Measurements from ENCODE around the gene SPOCK1. TPM values are rescaled to one million over a fixed set of nuclear protein-coding genes. Genes with fewer than 3 reads are reported as not detected.

SPOCK1 gene
- total RNA-seq, 1 experiment from 2014 or later = 0.27 TPM

GRCh38 chr5:137078171-137078665 lies 420.9 kb downstream of the SPOCK1 start:
- Histone ChIP-seq H3K79me2 (ENCODE audit: insufficient read depth, low read length) (no peaks in the 10 kb centered on the region), H4K20me1 (ENCODE audit: insufficient read depth) (no peaks in the 10 kb centered on the region), H3K4me3 (replicated peaks in 1 of 2; ENCODE audit: low read depth in 1 of 2, low read length in 2 of 2) (no peak overlapping the region), H3K4me1 (ENCODE audit: control insufficient read depth in 1 of 2, insufficient read depth in 2 of 2, low read length in 2 of 2) (peaks cover 13 to 14% of the 10 kb centered on the region in 2 experiments; a peak in 3 of 4 replicates), H2AFZ (ENCODE audit: low read depth, low read length, poor library complexity, severe bottlenecking) (no peak overlapping the region), H3K9me3 (ENCODE audit: control insufficient read depth in 1 of 2, insufficient read depth in 1 of 2, low read depth in 1 of 2, low read length in 2 of 2) (no peaks in the 10 kb centered on the region), H3K27me3 (ENCODE audit: insufficient read depth, low read length) (peaks cover 55% of the 10 kb centered on the region; the same call in 1 of the 2 replicates), H3K36me3 (ENCODE audit: control insufficient read depth in 1 of 2, insufficient read depth in 2 of 2, low read length in 2 of 2) (no peaks in the 10 kb centered on the region), H3K9ac (ENCODE audit: low read length) (no peak overlapping the region), H3K27ac (ENCODE audit: low read depth, low read length) (no peak overlapping the region), H3K9me2 (ENCODE audit: insufficient read depth) (no peaks in the 10 kb centered on the region), H3K4me2 (ENCODE audit: low read length) (peak overlapping the region; percentile 55)
- peak; percentile 55 for ATAC-seq
- intact Hi-C loops (cut with micrococcal nuclease) = no loop called here
- TF ChIP-seq CEBPB (IDR thresholded peaks at IDR 0.05; ENCODE audit: low read depth) (no peak), FOSL1 (IDR thresholded peaks at IDR 0.05; ENCODE audit: low read depth) (peak; percentile 58), SP1 (IDR thresholded peaks at IDR 0.05; ENCODE audit: low read depth) (0 out of 2 replicates have a peak, but pooled peaks have one; percentile 25), JUND (IDR thresholded peaks at IDR 0.05) (peak; percentile 55)
- POLR2A ChIA-PET = no interaction called here
- RAD21 ChIA-PET (ENCODE audit: low non-redundant PET in 1 of 2, low total read pairs in 2 of 2, uncharacterized antibody in 2 of 2, unreplicated experiment in 2 of 2) = no interaction called here
- CTCF ChIA-PET = no interaction called here
- no TSS peak for BruUV-seq (replicated peaks)
- peak; percentile 18 for DNase-seq (ENCODE audit: low read depth, low spot score)

- ATAC-seq (peak; percentile 99), DNase-seq (ENCODE audit: low read depth, low spot score) (peak; percentile 69)
- no peak overlapping the region for H3K9ac ChIP-seq (ENCODE audit: low read length)
- H3K79me2 ChIP-seq (ENCODE audit: insufficient read depth, low read length) = no peaks in the 10 kb centered on the region
- intact Hi-C loops (cut with micrococcal nuclease) = loop anchor here (1.0 kb wide), 1 partner anchor 145 kb away; no protein-coding TSS in a partner anchor
- no peaks in the 10 kb centered on the region for H3K9me2 ChIP-seq (ENCODE audit: insufficient read depth)
- no peak overlapping the region for H3K4me3 ChIP-seq (replicated peaks in 1 of 2; ENCODE audit: low read depth in 1 of 2, low read length in 2 of 2)
- no TSS peak for BruUV-seq (replicated peaks)
- peaks cover 54% of the 10 kb centered on the region for H3K27me3 ChIP-seq (ENCODE audit: insufficient read depth, low read length)
- no peaks in the 10 kb centered on the region for H3K36me3 ChIP-seq (ENCODE audit: control insufficient read depth in 1 of 2, insufficient read depth in 2 of 2, low read length in 2 of 2)
- ChIA-PET CTCF (interaction anchor here (0.6 to 1.5 kb wide), 10 partner anchors 8 to 245 kb away, joined by 3 to 9 read pairs (median 4); no protein-coding TSS in a partner anchor), POLR2A (interaction anchor here (0.8 kb wide), 1 partner anchor 39 kb away, joined by 3 read pairs; no protein-coding TSS in a partner anchor), RAD21 (ENCODE audit: low non-redundant PET in 1 of 2, low total read pairs in 2 of 2, uncharacterized antibody in 2 of 2, unreplicated experiment in 2 of 2) (no interaction called here)
- H4K20me1 ChIP-seq (ENCODE audit: insufficient read depth) = no peaks in the 10 kb centered on the region
- no peak overlapping the region for H3K27ac ChIP-seq (ENCODE audit: low read depth, low read length)
- H2AFZ ChIP-seq (ENCODE audit: low read depth, low read length, poor library complexity, severe bottlenecking) = no peak overlapping the region
- H3K9me3 ChIP-seq (ENCODE audit: control insufficient read depth in 1 of 2, insufficient read depth in 1 of 2, low read depth in 1 of 2, low read length in 2 of 2) = no peaks in the 10 kb centered on the region
- peaks cover 13 to 14% of the 10 kb centered on the region in 2 experiments; a peak in 3 of 4 replicates for H3K4me1 ChIP-seq (ENCODE audit: control insufficient read depth in 1 of 2, insufficient read depth in 2 of 2, low read length in 2 of 2)
- H3K4me2 ChIP-seq (ENCODE audit: low read length) = no peak overlapping the region
- TF ChIP-seq EZH2 (IDR thresholded peaks at IDR 0.05) = no peak
- TF ChIP-seq ZFX (IDR thresholded peaks at IDR 0.05) = no peak
- no peak for TF ChIP-seq SRF (IDR thresholded peaks at IDR 0.05; ENCODE audit: low read depth)
- no peak for TF ChIP-seq SP1 (IDR thresholded peaks at IDR 0.05; ENCODE audit: low read depth)
- TF ChIP-seq CBX3 (IDR thresholded peaks at IDR 0.05; ENCODE audit: low read depth) = peak; percentile 44; the same call in 1 of the 2 replicates
- TF ChIP-seq POLR2AphosphoS5 (IDR thresholded peaks at IDR 0.05; ENCODE audit: low read depth, low read length) = no peak
- no peak for TF ChIP-seq MAX (IDR thresholded peaks at IDR 0.05)
- no peak for TF ChIP-seq REST (IDR thresholded peaks at IDR 0.05; ENCODE audit: low read depth)
- TF ChIP-seq ELF1 (IDR thresholded peaks at IDR 0.05; ENCODE audit: borderline replicate concordance, low read depth) = no peak
- no peak for TF ChIP-seq JUND (IDR thresholded peaks at IDR 0.05)
- TF ChIP-seq TCF7L2 (IDR thresholded peaks at IDR 0.05; ENCODE audit: borderline replicate concordance, extremely low read depth, insufficient read depth, insufficient read length) = no peak
- no peak for TF ChIP-seq ZNF274 (IDR thresholded peaks at IDR 0.05; ENCODE audit: low read depth, low read length)
- no peak for TF ChIP-seq EZH2phosphoT487 (IDR thresholded peaks at IDR 0.05; ENCODE audit: borderline replicate concordance)
- TF ChIP-seq POLR2A (IDR thresholded peaks at IDR 0.05; ENCODE audit: borderline replicate concordance, extremely low read depth, insufficient read depth, insufficient read length) = no peak
- TF ChIP-seq RAD21 (IDR thresholded peaks at IDR 0.05; ENCODE audit: low read depth) = peak; percentile 60
Observed at GRCh38 chr5:137075163-137075970, 423.8 kb downstream of the SPOCK1 start.

Measured in HCT116 (cell line).